Astrocyte (in vitro differentiated cells and primary cell): ENCODE results near the gene PADI3. TPM values are rescaled to one million over a fixed set of nuclear protein-coding genes. Genes with fewer than 3 reads are reported as not detected.

Experiments used
- DNase-seq: peaks from one replicate; pipeline ENCODE4 v3.0.0-alpha.2; 2010; ENCODE audit warnings: low read depth
- FAIRE-seq: peaks from 2 replicates; lab custom pipeline; 2011; peaks lifted over from hg19 to GRCh38; lab: Jason Lieb, UNC
- H2AFZ ChIP-seq: 2 replicates; pipeline ENCODE4 v1.6.0; 2012; ENCODE audit warnings: low read depth, low read length, inconsistent platforms
- H3K27ac ChIP-seq: 2 replicates; pipeline ENCODE4 v1.5.1; 2011; ENCODE audit warnings: low read depth, low read length, inconsistent platforms
- H3K27me3 ChIP-seq: 2 replicates; pipeline ENCODE4 v1.6.0; 2011; ENCODE audit warnings: low read length, inconsistent platforms; ENCODE audit not compliant: insufficient read depth
- H3K36me3 ChIP-seq: 2 replicates; pipeline ENCODE4 v1.5.1; 2011; ENCODE audit warnings: low read length, inconsistent platforms; ENCODE audit not compliant: insufficient read depth
- H3K4me1 ChIP-seq: 2 replicates; pipeline ENCODE4 v1.5.1; 2011; ENCODE audit warnings: low read length, inconsistent platforms; ENCODE audit not compliant: insufficient read depth
- H3K4me2 ChIP-seq: 2 replicates; pipeline ENCODE4 v1.6.0; 2012; ENCODE audit warnings: low read length, inconsistent platforms
- H3K4me3 ChIP-seq: 2 replicates; pipeline ENCODE4 v1.5.1; 2011; ENCODE audit warnings: low read depth, mild to moderate bottlenecking, low read length, inconsistent platforms; ENCODE audit not compliant: insufficient read depth
- H3K79me2 ChIP-seq: 2 replicates; pipeline ENCODE4 v1.6.0; 2012; ENCODE audit warnings: mild to moderate bottlenecking, low read length, inconsistent platforms; ENCODE audit not compliant: insufficient read depth
- H3K9ac ChIP-seq: 2 replicates; pipeline ENCODE4 v1.6.0; 2012; ENCODE audit warnings: mild to moderate bottlenecking, low read length, inconsistent platforms
- H3K9me3 ChIP-seq: 2 replicates; pipeline ENCODE4 v1.5.1; 2012; ENCODE audit warnings: low read depth, mild to moderate bottlenecking, low read length, inconsistent platforms; ENCODE audit not compliant: insufficient read depth
- H4K20me1 ChIP-seq: 2 replicates; pipeline ENCODE4 v1.6.0; 2012; ENCODE audit warnings: low read length, inconsistent platforms; ENCODE audit not compliant: insufficient read depth
- H3K27ac Mint-ChIP-seq: one replicate; pipeline ENCODE4 v1.8.0; 2021; ENCODE audit warnings: mild to moderate bottlenecking, mixed read lengths; ENCODE audit not compliant: unreplicated experiment
- H3K27me3 Mint-ChIP-seq: one replicate; pipeline ENCODE4 v1.8.0; 2021; ENCODE audit warnings: low read depth, mixed read lengths; ENCODE audit not compliant: unreplicated experiment
- H3K36me3 Mint-ChIP-seq: one replicate; pipeline ENCODE4 v1.8.0; 2021; ENCODE audit warnings: low read depth, mixed read lengths; ENCODE audit not compliant: unreplicated experiment
- H3K4me1 Mint-ChIP-seq: one replicate; pipeline ENCODE4 v1.8.0; 2021; ENCODE audit warnings: low read depth, mixed read lengths; ENCODE audit not compliant: unreplicated experiment
- H3K4me3 Mint-ChIP-seq: one replicate; pipeline ENCODE4 v1.8.0; 2021; ENCODE audit warnings: mild to moderate bottlenecking, moderate library complexity, mixed read lengths; ENCODE audit not compliant: unreplicated experiment
- H3K9me3 Mint-ChIP-seq: one replicate; pipeline ENCODE4 v1.8.0; 2021; ENCODE audit warnings: mild to moderate bottlenecking, mixed read lengths; ENCODE audit not compliant: unreplicated experiment
- EZH2 ChIP-seq: IDR thresholded peaks from 2 replicates; pipeline ENCODE4 v1.6.1; 2012; ENCODE audit warnings: mild to moderate bottlenecking, low read length, inconsistent platforms; ENCODE audit not compliant: insufficient read depth
- total RNA-seq: library from RNA; stranded (reverse); gene quantifications from 2 replicates; pipeline ENCODE4 v1.2.1, GENCODE V29; 2021
- TF ChIP-seq, protein P1 (sequence below): IDR thresholded peaks from 2 replicates; pipeline ENCODE4 v1.5.1; 2011; ENCODE audit warnings: low read depth, mild to moderate bottlenecking, inconsistent platforms, low read length, moderate library complexity; ENCODE audit not compliant: insufficient read depth

PADI3 gene
- total RNA-seq, 1 donor from 2014 or later: 0.09 TPM

DNA sequence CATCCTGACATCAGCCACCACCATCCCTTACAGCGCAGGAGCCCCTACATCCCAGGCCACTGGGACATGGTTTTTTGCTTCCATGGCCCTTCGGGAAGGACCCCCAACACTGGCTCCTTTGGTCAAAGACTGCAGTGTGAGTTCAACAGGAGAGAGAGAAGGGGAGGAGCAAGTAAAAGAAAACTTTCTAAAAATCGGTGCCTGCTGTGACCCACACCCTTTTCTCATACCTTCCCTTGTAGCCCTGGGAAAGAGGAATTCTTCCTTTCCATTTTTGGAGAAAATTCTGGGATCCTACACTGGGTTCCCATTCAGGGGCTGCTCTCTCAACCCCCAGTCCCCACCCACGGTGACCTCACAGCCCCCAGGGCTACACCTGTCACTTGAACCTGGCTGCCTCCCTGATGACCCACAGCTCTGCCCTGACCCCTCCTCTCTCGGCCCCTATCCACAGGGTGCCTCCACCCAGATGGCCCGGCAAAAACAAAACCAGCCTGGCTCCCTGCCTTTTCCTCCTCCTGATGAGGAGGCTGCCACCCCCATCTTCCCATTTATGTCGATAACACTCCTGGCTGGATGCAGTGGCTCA lies 66.7 kb downstream of the PADI3 start:
- peaks cover 2% of the 10 kb centered on the region for H3K9me3 Mint-ChIP-seq
- Histone ChIP-seq H3K4me2 (no peak overlapping the region), H3K4me3 (no peak overlapping the region), H3K27me3 (peaks cover 16% of the 10 kb centered on the region), H3K4me1 (no peaks in the 10 kb centered on the region), H3K36me3 (no peaks in the 10 kb centered on the region), H3K9ac (no peak overlapping the region), H3K79me2 (no peaks in the 10 kb centered on the region), H2AFZ (no peak overlapping the region), H3K27ac (no peak overlapping the region), H3K9me3 (no peaks in the 10 kb centered on the region), H4K20me1 (no peaks in the 10 kb centered on the region)
- no peak for FAIRE-seq
- H3K4me1 Mint-ChIP-seq: no peaks in the 10 kb centered on the region
- no peak overlapping the region for H3K27ac Mint-ChIP-seq
- peaks cover 32% of the 10 kb centered on the region for H3K27me3 Mint-ChIP-seq
- no peaks in the 10 kb centered on the region for H3K36me3 Mint-ChIP-seq
- TF ChIP-seq, protein P1, sequence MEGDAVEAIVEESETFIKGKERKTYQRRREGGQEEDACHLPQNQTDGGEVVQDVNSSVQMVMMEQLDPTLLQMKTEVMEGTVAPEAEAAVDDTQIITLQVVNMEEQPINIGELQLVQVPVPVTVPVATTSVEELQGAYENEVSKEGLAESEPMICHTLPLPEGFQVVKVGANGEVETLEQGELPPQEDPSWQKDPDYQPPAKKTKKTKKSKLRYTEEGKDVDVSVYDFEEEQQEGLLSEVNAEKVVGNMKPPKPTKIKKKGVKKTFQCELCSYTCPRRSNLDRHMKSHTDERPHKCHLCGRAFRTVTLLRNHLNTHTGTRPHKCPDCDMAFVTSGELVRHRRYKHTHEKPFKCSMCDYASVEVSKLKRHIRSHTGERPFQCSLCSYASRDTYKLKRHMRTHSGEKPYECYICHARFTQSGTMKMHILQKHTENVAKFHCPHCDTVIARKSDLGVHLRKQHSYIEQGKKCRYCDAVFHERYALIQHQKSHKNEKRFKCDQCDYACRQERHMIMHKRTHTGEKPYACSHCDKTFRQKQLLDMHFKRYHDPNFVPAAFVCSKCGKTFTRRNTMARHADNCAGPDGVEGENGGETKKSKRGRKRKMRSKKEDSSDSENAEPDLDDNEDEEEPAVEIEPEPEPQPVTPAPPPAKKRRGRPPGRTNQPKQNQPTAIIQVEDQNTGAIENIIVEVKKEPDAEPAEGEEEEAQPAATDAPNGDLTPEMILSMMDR: no peak
- no peak for TF ChIP-seq EZH2
- no peak overlapping the region for H3K4me3 Mint-ChIP-seq
- no peak for DNase-seq

DNA sequence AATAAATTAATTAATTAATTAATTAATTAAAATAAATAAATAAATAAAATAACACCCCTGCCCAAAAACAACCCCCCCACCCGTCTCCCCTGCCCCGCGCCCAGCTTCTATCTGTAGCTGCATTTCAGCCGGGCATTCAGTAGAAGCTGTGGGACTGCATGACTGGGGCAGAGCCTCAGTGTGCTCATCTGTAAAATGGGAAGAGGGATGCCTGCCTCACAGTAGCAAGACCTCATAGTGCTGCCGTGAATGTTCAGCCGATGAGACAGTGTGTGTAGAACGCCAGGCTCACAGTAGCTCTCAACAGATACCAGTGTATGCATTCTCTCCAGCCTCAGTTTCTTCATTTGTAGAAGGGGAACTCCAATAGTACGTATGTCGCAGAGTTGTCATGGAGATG lies 67.8 kb downstream of the PADI3 start:
- Histone ChIP-seq H4K20me1 (no peaks in the 10 kb centered on the region), H3K27ac (no peak overlapping the region), H3K9ac (no peak overlapping the region), H2AFZ (no peak overlapping the region), H3K27me3 (peaks cover 21% of the 10 kb centered on the region), H3K9me3 (no peaks in the 10 kb centered on the region), H3K79me2 (no peaks in the 10 kb centered on the region), H3K4me1 (no peaks in the 10 kb centered on the region), H3K36me3 (no peaks in the 10 kb centered on the region), H3K4me3 (no peak overlapping the region), H3K4me2 (no peak overlapping the region)
- FAIRE-seq (no peak), DNase-seq (no peak)
- H3K4me3 Mint-ChIP-seq: no peak overlapping the region
- peaks cover 2% of the 10 kb centered on the region for H3K9me3 Mint-ChIP-seq
- H3K4me1 Mint-ChIP-seq: no peaks in the 10 kb centered on the region
- no peak for TF ChIP-seq EZH2
- H3K27me3 Mint-ChIP-seq: peaks cover 35% of the 10 kb centered on the region
- no peak overlapping the region for H3K27ac Mint-ChIP-seq
- no peaks in the 10 kb centered on the region for H3K36me3 Mint-ChIP-seq

DNA sequence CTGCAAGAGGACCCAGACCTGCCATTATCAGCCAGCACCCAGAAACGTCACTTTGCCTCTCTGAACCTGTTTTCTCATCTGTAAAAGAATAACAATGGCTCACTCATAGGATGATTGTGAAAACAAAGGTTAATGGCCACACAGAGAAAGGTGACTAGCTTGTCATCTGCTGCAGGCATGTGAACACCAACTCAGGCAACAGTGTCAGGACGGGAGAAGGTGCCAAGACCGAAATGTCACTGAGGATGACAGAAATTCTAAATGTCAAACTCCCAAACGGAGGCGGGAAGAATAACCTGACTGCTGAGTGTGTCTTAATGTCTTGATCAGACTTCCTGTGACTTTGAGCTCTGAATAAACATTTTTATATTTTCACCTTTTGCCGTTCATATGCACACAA lies 69.4 kb downstream of the PADI3 start:
- H3K36me3 ChIP-seq: no peaks in the 10 kb centered on the region
- no peaks in the 10 kb centered on the region for H3K79me2 ChIP-seq
- peaks cover 21% of the 10 kb centered on the region for H3K27me3 ChIP-seq
- no peak overlapping the region for H3K27ac ChIP-seq
- no peak overlapping the region for H3K4me3 Mint-ChIP-seq
- H3K9ac ChIP-seq: no peak overlapping the region
- no peaks in the 10 kb centered on the region for H4K20me1 ChIP-seq
- peaks cover 38% of the 10 kb centered on the region for H3K27me3 Mint-ChIP-seq
- no peaks in the 10 kb centered on the region for H3K9me3 ChIP-seq
- H3K4me1 ChIP-seq: no peaks in the 10 kb centered on the region
- DNase-seq (no peak), FAIRE-seq (no peak)
- no peak overlapping the region for H3K4me2 ChIP-seq
- no peaks in the 10 kb centered on the region for H3K36me3 Mint-ChIP-seq
- no peak for TF ChIP-seq EZH2
- TF ChIP-seq, protein P1: no peak
- H3K9me3 Mint-ChIP-seq: peaks cover 2% of the 10 kb centered on the region
- no peak overlapping the region for H2AFZ ChIP-seq
- H3K4me3 ChIP-seq: no peak overlapping the region
- no peak overlapping the region for H3K27ac Mint-ChIP-seq
- H3K4me1 Mint-ChIP-seq: no peaks in the 10 kb centered on the region
